Stimulated activated CD4-positive, alpha-beta T cell treated with anti-CD3 and anti-CD28 coated beads, TNF-alpha, amount 100 ng/mL, for 4 hours (primary cell): Measurements from ENCODE around the gene PTPRG.

Source experiments
- DNase-seq, 3 experiments: peaks; one replicate each; pipeline ENCODE4 v3.0.0-alpha.2; 2020; ENCODE audit warnings: low read depth in 3 of 3

PTPRG gene

GRCh38 chr3:62052331-62052730, 491.0 kb downstream of the PTPRG start:
- DNase-seq, result no peak

GRCh38 chr3:62056658-62057057, 495.3 kb downstream of the PTPRG start:
- DNase-seq, result no peak

GRCh38 chr3:62057339-62058047, 496.1 kb downstream of the PTPRG start:
- DNase-seq, result no peak

GRCh38 chr3:62065985-62066693, 504.8 kb downstream of the PTPRG start:
- DNase-seq, result no peak

GRCh38 chr3:62068337-62068736, 507.0 kb downstream of the PTPRG start:
- DNase-seq, result no peak

- no peak for DNase-seq
These were observed 509.5 kb downstream of the PTPRG start for GRCh38 chr3:62070891-62071290.

GRCh38 chr3:62073038-62073437, 511.7 kb downstream of the PTPRG start:
- DNase-seq, result no peak

- no peak for DNase-seq
These were observed 523.2 kb downstream of the PTPRG start for GRCh38 chr3:62084558-62084957.

GRCh38 chr3:62088472-62089104, 527.2 kb downstream of the PTPRG start:
- DNase-seq, result no peak

- no peak for DNase-seq
These were observed 528.7 kb downstream of the PTPRG start for GRCh38 chr3:62090066-62090465.

- no peak for DNase-seq
These were observed 529.1 kb downstream of the PTPRG start for GRCh38 chr3:62090519-62090918.

GRCh38 chr3:62093025-62093424, 531.7 kb downstream of the PTPRG start:
- no peak for DNase-seq

- DNase-seq, result no peak
These were observed 533.1 kb downstream of the PTPRG start for GRCh38 chr3:62094461-62094860.

- no peak for DNase-seq
These were observed 533.7 kb downstream of the PTPRG start for GRCh38 chr3:62095080-62095479.

GRCh38 chr3:62095756-62096155, 534.4 kb downstream of the PTPRG start:
- no peak for DNase-seq

- DNase-seq, result no peak
These were observed 535.1 kb downstream of the PTPRG start for GRCh38 chr3:62096521-62096920.

GRCh38 chr3:62097121-62097520, 535.8 kb downstream of the PTPRG start:
- DNase-seq, result no peak

- DNase-seq, result no peak
These were observed 537.4 kb downstream of the PTPRG start for GRCh38 chr3:62098646-62099365.

GRCh38 chr3:62100282-62100989, 539.1 kb downstream of the PTPRG start:
- DNase-seq, result no peak

GRCh38 chr3:62101488-62101887, 540.1 kb downstream of the PTPRG start:
- no peak for DNase-seq

GRCh38 chr3:62103531-62103930, 542.2 kb downstream of the PTPRG start:
- DNase-seq, result no peak

GRCh38 chr3:62109534-62109933, 548.2 kb downstream of the PTPRG start:
- no peak for DNase-seq
